GM19395 (cell line): ENCODE data around the gene TMPRSS2.

Source experiments
- ATAC-seq: cut with Tn5 transposase; IDR thresholded peaks from one replicate; pipeline ENCODE4 v1.9.1; 2021; ENCODE audit warnings: mild to moderate bottlenecking, moderate library complexity; ENCODE audit not compliant: unreplicated experiment

TMPRSS2 gene

DNA sequence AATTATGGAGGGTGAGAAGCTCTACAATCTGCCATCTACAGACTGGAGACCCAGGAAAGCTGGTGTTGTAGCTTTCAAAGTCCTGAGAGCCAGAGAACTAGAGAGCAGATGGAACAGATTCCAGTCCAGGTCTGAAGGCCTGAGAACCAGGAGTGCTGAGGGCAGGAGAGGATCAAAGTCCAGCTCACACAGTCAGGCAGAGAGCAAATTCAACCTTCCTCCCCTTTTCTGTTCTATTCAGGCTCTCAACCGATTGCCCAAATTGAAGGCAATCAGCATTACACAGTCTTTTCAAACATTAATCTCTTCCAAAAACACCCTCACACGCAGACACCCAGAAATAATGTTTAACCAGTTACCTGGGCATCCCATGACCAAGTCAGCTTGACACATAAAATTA is 2.5 kb upstream of the TMPRSS2 start:
- no peak for ATAC-seq

- ATAC-seq = no peak
Observed at GRCh38 chr21:41509733-41510132, 1.8 kb upstream of the TMPRSS2 start.

- no peak for ATAC-seq
Observed at GRCh38 chr21:41509145-41509496, 1.2 kb upstream of the TMPRSS2 start.

DNA sequence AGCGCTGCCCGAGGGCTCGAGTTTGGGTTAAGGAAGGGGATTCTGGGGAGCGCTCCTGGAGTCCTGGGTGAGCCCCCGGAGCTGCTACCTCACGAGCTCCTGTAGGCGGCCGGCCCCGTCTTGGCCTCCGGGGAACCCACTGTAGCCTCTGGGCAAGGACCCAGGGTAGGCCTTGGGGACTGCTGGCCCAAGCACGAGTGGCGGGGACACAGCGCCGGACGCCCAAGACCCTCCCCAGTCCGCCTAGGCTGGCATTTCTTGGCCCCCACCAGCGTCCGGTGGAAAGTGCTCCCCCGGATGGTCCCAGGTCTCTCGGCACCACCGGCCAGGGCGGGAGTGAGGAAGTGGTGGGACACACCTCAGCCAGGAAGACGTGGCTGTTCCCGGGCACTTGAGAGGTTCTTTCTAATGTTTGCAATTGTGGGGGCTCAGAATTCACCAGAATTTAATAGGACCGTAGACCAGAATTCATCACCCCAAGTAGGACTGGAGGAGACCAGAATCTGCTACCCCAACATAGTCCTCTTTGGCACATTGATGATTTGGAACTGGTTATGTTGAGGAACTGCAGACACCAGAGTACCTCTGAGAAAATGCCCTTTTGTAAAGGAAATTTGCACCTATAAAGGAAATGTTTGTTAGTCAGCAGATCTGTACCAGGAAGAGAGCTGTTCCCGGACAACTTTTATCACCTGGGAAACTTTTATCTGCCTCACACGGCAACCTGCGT is 622 bp upstream of the TMPRSS2 start:
- no peak for ATAC-seq

- ATAC-seq = no peak
Observed at GRCh38 chr21:41506611-41507520, 1.1 kb downstream of the TMPRSS2 start.

DNA sequence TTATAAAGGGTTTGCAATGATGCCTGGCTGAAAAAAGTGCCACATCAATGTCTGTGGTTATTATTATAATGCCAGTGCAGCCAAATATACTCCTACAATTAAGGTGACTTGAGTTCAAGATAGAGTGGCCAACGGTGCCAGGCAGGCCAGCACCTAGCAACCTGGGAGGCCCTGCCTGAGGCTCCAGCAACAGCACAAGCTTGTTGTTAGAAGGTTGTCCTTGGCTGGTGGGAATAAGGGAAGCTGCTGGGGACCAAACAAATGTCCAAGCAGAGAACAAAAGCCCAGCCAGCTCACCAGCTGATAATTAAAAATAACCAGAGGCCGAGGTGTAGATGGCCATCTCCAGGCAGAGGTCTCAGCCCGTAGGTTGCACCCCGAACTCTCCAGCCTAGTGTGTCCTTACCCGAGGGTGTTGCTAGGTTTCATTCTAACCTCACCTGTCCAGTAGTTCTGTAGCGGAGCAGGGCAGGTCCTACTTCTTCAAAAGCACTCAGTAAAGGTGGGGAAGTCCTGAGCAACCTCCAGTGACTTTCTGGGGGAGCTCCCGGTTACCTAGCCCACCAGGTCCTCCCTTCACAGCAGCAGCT is 1.9 kb downstream of the TMPRSS2 start:
- ATAC-seq = no peak

DNA sequence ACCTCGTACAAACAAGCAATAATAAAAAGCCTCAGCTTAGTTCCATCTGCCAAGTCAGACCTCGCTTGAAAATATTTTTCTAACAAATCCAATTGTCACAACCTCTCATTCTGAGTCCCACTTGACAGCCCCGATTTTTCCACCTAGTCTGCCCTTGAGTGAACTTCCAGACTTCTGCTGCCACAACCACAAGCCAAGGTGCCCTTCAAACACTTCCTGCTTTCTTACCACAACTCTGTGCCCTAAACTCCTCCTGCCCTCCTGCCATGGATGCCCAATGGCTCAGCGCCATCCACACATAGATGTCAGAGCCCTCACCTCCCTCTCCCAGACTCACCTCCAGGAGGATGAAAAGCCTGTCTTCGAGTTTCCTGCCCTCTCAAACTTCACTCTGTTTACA is 3.9 kb downstream of the TMPRSS2 start:
- no peak for ATAC-seq

- ATAC-seq = no peak
Observed at GRCh38 chr21:41503331-41503730, 4.6 kb downstream of the TMPRSS2 start.

GRCh38 chr21:41501919-41502318 is 6.0 kb downstream of the TMPRSS2 start:
- no peak for ATAC-seq

GRCh38 chr21:41500931-41501381 is 7.0 kb downstream of the TMPRSS2 start:
- ATAC-seq = no peak

GRCh38 chr21:41500363-41500762 is 7.6 kb downstream of the TMPRSS2 start:
- no peak for ATAC-seq

DNA sequence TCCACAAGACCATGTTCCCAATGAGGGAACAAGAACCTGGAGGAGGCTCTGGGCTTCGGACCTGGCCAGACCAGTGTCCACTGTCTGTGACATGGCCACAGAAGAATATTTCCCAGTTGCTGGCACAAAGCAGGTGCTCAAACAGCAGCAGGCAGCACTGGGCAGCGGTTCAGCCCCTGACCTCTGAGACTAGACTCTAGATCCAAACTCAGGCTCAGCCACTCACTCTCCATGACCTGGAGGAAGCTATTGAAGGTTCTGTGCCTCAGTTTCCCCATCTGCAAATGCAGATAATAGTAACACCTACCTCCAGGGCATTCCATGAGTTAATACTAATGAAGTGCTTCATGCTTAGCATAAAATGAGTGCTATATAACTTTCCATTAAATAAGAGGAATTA is 8.0 kb downstream of the TMPRSS2 start:
- no peak for ATAC-seq

DNA sequence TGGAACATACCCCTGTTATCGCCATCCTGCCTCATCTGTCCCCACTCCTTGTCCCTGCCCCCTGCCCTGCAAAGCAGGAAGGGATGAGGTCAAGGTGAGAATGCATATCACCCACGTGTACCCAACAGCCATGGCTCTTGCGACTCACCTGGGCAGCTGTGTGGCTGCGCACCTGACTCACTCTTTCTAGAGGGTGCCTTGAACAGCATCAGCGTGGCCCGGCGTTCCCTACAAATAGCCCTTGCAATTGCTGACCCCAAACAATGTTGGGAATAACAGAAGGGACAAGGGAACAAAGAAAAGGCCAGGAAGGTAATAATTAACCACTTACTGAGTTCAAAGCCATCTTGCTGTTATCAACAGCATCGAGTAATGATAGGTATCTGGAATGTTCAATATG is 10.2 kb downstream of the TMPRSS2 start:
- no peak for ATAC-seq

GRCh38 chr21:41497008-41497407 is 10.9 kb downstream of the TMPRSS2 start:
- no peak for ATAC-seq

DNA sequence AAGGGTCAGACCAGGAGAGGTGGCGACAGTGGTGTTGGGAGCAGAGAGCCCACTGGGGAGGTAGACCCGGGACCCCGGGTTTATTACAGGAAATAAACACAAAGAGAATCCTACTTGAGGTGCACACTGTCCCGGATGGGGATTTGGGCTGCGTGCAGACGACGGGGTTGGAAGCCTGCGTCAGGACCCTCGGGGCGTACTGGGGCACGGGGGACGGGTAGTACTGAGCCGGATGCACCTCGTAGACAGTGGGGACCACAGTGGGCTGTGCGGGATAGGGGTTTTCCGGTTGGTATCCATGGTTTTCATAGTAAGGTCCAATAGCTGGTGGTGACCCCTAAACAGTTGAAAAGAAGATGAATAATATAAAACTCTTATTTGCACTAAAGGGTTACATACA is 13.7 kb downstream of the TMPRSS2 start:
- no peak for ATAC-seq

GRCh38 chr21:41491412-41491811 is 16.5 kb downstream of the TMPRSS2 start:
- ATAC-seq = no peak

- no peak for ATAC-seq
Observed at GRCh38 chr21:41490330-41490729, 17.6 kb downstream of the TMPRSS2 start.

DNA sequence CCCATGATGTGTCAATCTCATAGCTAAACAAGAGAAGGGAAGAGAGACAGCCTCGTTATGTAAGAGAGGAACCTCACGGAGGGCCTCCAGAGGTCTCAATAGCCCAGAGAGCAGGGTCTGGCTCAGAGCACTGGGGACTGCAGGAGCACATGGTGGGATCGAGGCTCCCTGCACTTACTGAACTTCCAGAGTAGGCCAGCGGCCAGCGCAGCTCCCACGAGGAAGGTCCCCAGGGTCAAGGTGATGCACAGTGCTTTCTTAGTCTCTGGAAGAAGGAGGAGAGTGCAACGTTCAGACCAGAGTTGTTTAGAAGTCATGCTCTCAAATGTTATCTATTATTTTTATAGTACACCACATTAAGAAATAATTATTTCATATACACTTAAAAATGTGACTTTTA is 18.6 kb downstream of the TMPRSS2 start:
- ATAC-seq = no peak

- ATAC-seq = no peak
Observed at GRCh38 chr21:41488080-41488479, 19.9 kb downstream of the TMPRSS2 start.

DNA sequence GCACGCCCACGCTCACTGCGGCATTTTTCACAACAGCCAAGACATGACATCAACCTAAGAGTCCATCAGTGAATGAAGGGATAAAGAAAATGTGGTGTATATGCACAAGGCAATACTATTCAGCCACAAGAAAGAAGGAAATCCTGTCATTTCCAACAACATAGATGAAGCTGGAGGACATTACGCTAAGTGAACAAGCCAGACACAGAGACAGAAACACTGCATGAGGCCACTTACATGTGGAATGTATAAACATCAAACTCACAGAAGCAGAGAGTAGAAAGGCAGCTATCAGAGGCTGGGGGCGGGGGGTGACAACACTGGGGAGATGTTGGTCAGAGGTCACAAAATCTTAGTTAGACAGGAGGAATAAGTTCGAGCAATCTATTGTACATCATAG is 20.9 kb downstream of the TMPRSS2 start:
- ATAC-seq = no peak

DNA sequence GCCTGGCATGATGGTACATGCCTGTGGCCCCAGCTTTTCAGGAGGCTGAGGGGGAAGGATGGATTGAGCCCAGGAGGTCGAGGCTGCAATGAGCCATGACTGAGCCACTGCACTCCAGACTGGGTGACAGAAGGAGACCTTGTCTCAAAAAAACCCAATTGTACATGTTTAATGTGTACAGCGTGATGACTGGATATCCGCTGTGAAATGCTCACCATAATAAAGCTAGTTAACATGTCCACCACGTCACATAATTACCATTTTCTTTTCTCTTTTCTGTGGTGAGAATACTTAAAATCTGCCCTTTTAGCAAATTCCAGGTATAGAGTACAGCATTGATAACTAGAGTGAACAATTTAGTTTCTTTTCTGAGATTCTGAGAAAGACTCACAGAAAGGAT is 24.0 kb downstream of the TMPRSS2 start:
- no peak for ATAC-seq

DNA sequence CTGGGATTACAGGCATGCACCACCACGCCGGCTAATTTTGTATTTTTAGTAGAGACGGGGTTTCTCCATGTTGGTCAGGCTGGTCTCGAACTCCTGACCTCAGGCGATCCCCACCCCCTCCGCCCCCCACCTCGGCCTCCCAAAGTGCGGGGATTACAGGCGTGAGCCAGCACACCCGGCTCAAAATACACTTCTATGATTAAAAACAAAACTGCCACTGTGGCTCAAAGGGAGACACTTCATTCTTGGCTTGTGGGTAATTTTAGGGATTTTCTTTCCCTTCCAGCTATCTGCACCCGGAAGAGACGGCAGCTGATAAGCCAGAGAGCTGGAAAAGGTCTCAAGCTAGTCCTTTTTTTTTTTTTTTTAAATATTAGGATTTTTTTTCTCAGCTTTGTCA is 24.5 kb downstream of the TMPRSS2 start:
- ATAC-seq = no peak
